ENCODE measurements around the gene ADAMTS4.
A peak's percentile ranks its signal among the peaks of the same experiment; 100 is the strongest.

DNA sequence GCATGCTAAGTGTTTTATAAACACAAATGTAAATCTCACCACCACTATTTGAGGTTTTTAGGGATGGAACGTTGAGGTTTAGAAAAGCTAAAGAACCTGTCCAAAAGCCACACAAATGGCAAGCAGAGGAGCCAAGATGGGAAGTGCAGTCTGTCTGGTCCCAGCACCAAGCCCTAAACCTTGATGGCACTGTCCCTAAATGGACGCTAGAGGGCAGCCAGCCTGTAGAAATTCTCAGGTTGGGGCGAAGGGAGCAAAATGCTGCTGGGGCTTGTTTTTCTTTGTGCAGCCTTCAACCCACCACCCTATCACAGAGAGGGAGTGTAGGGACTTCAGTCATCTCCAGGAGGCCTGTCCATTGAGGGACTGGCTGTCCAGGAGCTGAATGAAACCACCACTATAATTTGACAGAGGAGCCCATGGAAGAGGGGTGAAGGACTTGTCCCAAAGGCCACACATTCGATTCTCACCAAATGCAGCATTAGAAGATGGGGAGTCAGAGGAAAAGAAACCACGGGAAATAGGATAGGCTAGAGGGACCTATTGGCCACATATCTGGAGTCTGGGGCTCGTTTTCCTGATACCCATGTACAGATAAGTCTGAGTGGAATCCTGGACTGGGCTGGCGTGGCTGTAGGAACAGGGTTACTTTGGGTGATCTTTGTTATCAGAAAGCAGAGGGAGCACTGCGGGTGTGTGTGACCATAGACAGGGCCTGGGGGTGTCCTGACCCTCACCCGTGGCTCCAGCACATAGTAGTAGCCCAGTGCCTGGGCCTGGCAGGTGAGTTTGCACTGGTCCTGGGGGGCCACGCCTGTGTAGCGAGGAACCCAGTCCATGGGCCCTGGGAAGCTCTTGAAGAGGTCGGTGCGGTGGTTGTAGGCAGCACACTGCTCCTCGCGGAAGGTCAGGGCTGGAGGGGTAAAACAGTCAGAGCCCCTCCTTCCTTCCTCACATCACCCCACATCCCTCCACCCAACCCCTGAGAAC is 6.1 kb downstream of the ADAMTS4 start:
- TF ChIP-seq, protein P1, sequence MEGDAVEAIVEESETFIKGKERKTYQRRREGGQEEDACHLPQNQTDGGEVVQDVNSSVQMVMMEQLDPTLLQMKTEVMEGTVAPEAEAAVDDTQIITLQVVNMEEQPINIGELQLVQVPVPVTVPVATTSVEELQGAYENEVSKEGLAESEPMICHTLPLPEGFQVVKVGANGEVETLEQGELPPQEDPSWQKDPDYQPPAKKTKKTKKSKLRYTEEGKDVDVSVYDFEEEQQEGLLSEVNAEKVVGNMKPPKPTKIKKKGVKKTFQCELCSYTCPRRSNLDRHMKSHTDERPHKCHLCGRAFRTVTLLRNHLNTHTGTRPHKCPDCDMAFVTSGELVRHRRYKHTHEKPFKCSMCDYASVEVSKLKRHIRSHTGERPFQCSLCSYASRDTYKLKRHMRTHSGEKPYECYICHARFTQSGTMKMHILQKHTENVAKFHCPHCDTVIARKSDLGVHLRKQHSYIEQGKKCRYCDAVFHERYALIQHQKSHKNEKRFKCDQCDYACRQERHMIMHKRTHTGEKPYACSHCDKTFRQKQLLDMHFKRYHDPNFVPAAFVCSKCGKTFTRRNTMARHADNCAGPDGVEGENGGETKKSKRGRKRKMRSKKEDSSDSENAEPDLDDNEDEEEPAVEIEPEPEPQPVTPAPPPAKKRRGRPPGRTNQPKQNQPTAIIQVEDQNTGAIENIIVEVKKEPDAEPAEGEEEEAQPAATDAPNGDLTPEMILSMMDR (IDR thresholded peaks at IDR 0.05; ENCODE audit: low read depth, low read length, poor library complexity, severe bottlenecking), result peak; percentile 86
- no peak for TF ChIP-seq EZH2phosphoT487 (IDR thresholded peaks at IDR 0.05; ENCODE audit: borderline replicate concordance, low read length)

All from DOHH2 (cell line).